Sigmoid colon (tissue), 4 donors: Measurements from ENCODE around the gene GRM3.

Experiments
- EP300 ChIP-seq, 4 donors: sonication (generic); formaldehyde crosslinking; IDR thresholded peaks; one replicate each; pipeline ENCODE4 v1.6.1; 2017; ENCODE audit warnings: antibody characterized with exemption in 4 of 4
- POLR2A ChIP-seq, 2 donors: fragments of 450-650 bp; IDR thresholded peaks; one replicate each; pipeline ENCODE4 v1.6.1; 2016; ENCODE audit warnings: antibody characterized with exemption in 2 of 2, mild to moderate bottlenecking in 2 of 2, moderate library complexity in 2 of 2
- POLR2AphosphoS5 ChIP-seq, 4 donors: sonication (generic); formaldehyde crosslinking; IDR thresholded peaks; one replicate each; pipeline ENCODE4 v1.6.1; 2017; ENCODE audit warnings: antibody characterized with exemption in 4 of 4
- TF ChIP-seq, protein P1 (sequence below), 4 experiments: fragments of 450-650 bp in 3 of 4; fragments of 200-600 bp in 1 of 4; IDR thresholded peaks; one replicate each; pipeline ENCODE4 v1.5.1; 2016 to 2019; ENCODE audit warnings: antibody characterized with exemption in 4 of 4, mild to moderate bottlenecking in 3 of 4, moderate library complexity in 2 of 4

DNA sequence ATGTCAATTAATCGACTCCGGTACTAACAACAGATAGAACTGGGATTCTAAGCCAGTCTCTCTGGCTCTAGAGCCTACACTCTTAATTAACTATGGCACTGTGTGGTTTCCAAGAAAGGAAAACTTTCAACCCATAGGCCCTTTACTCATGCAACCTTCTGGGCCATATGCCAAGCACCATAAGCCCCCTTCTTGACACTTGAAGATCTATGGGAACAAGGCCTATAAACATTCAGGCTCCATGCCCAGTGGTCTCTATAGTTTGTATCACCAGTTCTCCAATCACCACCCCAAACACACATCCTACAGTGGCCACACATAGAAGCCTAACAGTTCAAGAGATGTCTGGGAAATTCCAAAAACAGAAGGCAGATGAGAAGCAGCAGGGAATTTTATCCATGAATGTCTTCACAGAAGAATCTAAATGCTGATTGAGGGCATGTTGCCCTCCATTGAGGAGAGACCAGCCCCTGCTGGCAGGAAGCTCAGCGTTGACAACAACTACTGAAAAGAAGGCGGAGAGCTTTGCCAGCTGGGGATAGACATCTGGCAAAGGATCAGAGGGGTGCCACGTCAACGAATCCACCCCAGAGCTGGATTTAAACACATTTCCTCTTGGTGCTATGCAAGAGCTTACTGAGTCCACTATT, 64.4 kb downstream of the GRM3 start:
- TF ChIP-seq POLR2AphosphoS5 (IDR thresholded peaks at IDR 0.05): no peak
- TF ChIP-seq POLR2A (IDR thresholded peaks at IDR 0.05): no peak
- TF ChIP-seq, protein P1, sequence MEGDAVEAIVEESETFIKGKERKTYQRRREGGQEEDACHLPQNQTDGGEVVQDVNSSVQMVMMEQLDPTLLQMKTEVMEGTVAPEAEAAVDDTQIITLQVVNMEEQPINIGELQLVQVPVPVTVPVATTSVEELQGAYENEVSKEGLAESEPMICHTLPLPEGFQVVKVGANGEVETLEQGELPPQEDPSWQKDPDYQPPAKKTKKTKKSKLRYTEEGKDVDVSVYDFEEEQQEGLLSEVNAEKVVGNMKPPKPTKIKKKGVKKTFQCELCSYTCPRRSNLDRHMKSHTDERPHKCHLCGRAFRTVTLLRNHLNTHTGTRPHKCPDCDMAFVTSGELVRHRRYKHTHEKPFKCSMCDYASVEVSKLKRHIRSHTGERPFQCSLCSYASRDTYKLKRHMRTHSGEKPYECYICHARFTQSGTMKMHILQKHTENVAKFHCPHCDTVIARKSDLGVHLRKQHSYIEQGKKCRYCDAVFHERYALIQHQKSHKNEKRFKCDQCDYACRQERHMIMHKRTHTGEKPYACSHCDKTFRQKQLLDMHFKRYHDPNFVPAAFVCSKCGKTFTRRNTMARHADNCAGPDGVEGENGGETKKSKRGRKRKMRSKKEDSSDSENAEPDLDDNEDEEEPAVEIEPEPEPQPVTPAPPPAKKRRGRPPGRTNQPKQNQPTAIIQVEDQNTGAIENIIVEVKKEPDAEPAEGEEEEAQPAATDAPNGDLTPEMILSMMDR (IDR thresholded peaks at IDR 0.05): no peak
- TF ChIP-seq EP300 (IDR thresholded peaks at IDR 0.05): no peak
